Heart left ventricle (tissue), 16 donors: ENCODE results near the gene RRBP1. TPM values are rescaled to one million over a fixed set of nuclear protein-coding genes. Genes with fewer than 3 reads are reported as not detected.

Experiments
- ATAC-seq, 4 donors: fragments of 200-7000 bp; cut with Tn5 transposase; one replicate each; pipeline ENCODE4 v1.9.1; 2020 to 2022; ENCODE audit warnings: moderate library complexity in 4 of 4, mild to moderate bottlenecking in 3 of 4, moderate number of reproducible peaks in 1 of 4
- DNase-seq, 5 donors: peaks; one replicate each; pipeline ENCODE4 v3.0.0-alpha.2; 2020
- H3K27ac ChIP-seq, 12 donors: fragments of 200-600 bp; sonication (generic) in 4 of 12; one replicate each; pipeline versions ENCODE4 v1.5.0 to v1.8.0; 2016 to 2022; ENCODE audit warnings: mild to moderate bottlenecking in 2 of 12
- H3K27me3 ChIP-seq, 9 donors: fragments of 200-600 bp; sonication (generic) in 2 of 9; one replicate each; pipeline versions ENCODE4 v1.5.1 to v1.8.0; 2016 to 2022; ENCODE audit warnings: mild to moderate bottlenecking in 3 of 9
- H3K36me3 ChIP-seq, 9 donors: fragments of 200-600 bp; sonication (generic) in 2 of 9; one replicate each; pipeline versions ENCODE4 v1.5.0 to v1.8.0; 2018 to 2022; ENCODE audit warnings: mild to moderate bottlenecking in 2 of 9
- H3K4me1 ChIP-seq, 12 donors: fragments of 200-600 bp; sonication (generic) in 4 of 12; one replicate each; pipeline versions ENCODE4 v1.5.0 to v1.8.0; 2016 to 2022; ENCODE audit warnings: mild to moderate bottlenecking in 3 of 12
- H3K4me3 ChIP-seq, 12 donors: fragments of 200-600 bp; sonication (generic) in 4 of 12; one replicate each; pipeline versions ENCODE4 v1.5.0 to v1.8.0; 2017 to 2022; ENCODE audit warnings: mild to moderate bottlenecking in 9 of 12, moderate library complexity in 4 of 12
- H3K9me3 ChIP-seq, 12 donors: fragments of 200-600 bp; sonication (generic) in 4 of 12; one replicate each; pipeline versions ENCODE4 v1.5.0 to v1.8.0; 2016 to 2022; ENCODE audit warnings: mild to moderate bottlenecking in 1 of 12
- CTCF ChIP-seq, 12 donors: fragments of 200-600 bp; sonication (generic) in 4 of 12; IDR thresholded peaks; one replicate each; pipeline versions ENCODE4 v1.5.0 to v1.8.0; 2018 to 2022; ENCODE audit warnings: antibody characterized with exemption in 12 of 12, mild to moderate bottlenecking in 5 of 12
- POLR2A ChIP-seq, 2 donors: fragments of 450-650 bp; IDR thresholded peaks; one replicate each; pipeline ENCODE4 v1.6.1; 2017; ENCODE audit warnings: antibody characterized with exemption in 2 of 2, mild to moderate bottlenecking in 2 of 2, moderate library complexity in 2 of 2
- WGBS, 4 donors: extraction: QIAGEN DNeasy Blood & Tissue Kit in 2 of 4; methylation state at CpG; one replicate each; pipeline versions ENCODE4 v1.1.5 to v1.1.7; 2013 to 2018; 5-methylcytosine and 5-hydroxymethylcytosine counted together
- intact Hi-C, 10 donors: fragments of 100-400 bp; cut with DNase I; formaldehyde crosslinking; loops; one replicate each; pipeline versions ENCODE4 v1.11.1 to v1.14.2; 2022
- polyA plus RNA-seq, 2 donors: library from polyadenylated mRNA; stranded (reverse); fragments of 200-250 nt; gene quantifications; one replicate each; pipeline ENCODE4 v1.2.3, GENCODE V29; 2013
- total RNA-seq, 9 donors: library from RNA; depleted of rRNA in 2 of 9; stranded (reverse); fragments of >200 nt in 2 of 9; fragmentation: NEBNext Ultra II Directional in 3 of 9; extraction: Animal tissue kit (Norgen Biotek cat#: 25700) in 3 of 9; gene quantifications; one replicate each; pipeline versions ENCODE4 v1.1.0 to v1.2.4, GENCODE V29; 2016 to 2023
- donor health status: ischemic (EF 13 %, LVEDD 7.1; RV severe dilation, severe dysfunction).
- donor health status: healthy with polysubstance abuse.
- donor health status: DM: no; HTN: yes; CAD: no.
- donor health status: DM: no; HTN: no; CAD: no.
- donor health status: ischemic (EF 25% LVEDD 6.9; RV normal size, moderate dysfunction).
- donor health status: ischemic (EF 25% LVEDD 5.7; RV mildly dilated, moderate dysfunction).
- donor health status: healthy.
- donor health status: DM: yes; HTN: yes; CAD: no.
- donor health status: ischemic (EF 35%, LVEDD 5.7; RV mildly dilated, moderate dysfunction).
- donor health status: nonischemic (EF 11% LVEDD 7.7; RV severe dilation, severe dysfunction).
- donor health status: DM: yes; HTN: yes; CAD: no.
- donor health status: PGD.
- donor health status: ischemic (EF 29% LVEDD 5.4; RV normal size, mild dysfunction).
- donor health status: nonischemic (EF 23%, LVEDD 6.1; RV moderate dilation, normal function).

The RRBP1 gene
- total and polyA plus RNA-seq, 11 donors: 24.9 to 91.3 (median 40.0) TPM

- 65 to 74% (median 69%) methylated on average over 18 to 22 of the region's 22 CpGs for WGBS, 4 donors
- Histone ChIP-seq H3K4me1 (peaks cover 0 to 67% (median 42%) of the 10 kb centered on the region in 12 donors), H3K9me3 (no peaks in the 10 kb centered on the region), H3K27ac (peak overlapping the region in 10 of 12 donors; percentile 17 to 83 (median 44)), H3K4me3 (no peak overlapping the region), H3K36me3 (peaks cover 0 to 74% (median 54%) of the 10 kb centered on the region in 9 donors), H3K27me3 (no peaks in the 10 kb centered on the region)
- no peak for ATAC-seq
- intact Hi-C loops: loop anchor here in 3 of 10 donors (2.0 kb wide), 2 partner anchors 77 to 79 kb away; no protein-coding TSS in a partner anchor
- peak in 3 of 5 donors; percentile 20 to 62 (median 30) for DNase-seq
- TF ChIP-seq POLR2A (IDR thresholded peaks at IDR 0.05): no peak
- no peak for TF ChIP-seq CTCF (IDR thresholded peaks at IDR 0.05)
Observed at GRCh38 chr20:17615645-17616479, 66.2 kb downstream of the RRBP1 start.

- 50 to 60% (median 52%) methylated on average over 22 to 32 of the region's 32 CpGs for WGBS, 4 donors
- Histone ChIP-seq H3K4me3 (no peak overlapping the region), H3K36me3 (peaks cover 0 to 72% (median 54%) of the 10 kb centered on the region in 9 donors), H3K27ac (peak overlapping the region in 11 of 12 donors; percentile 4 to 83 (median 44)), H3K4me1 (peaks cover 0 to 75% (median 48%) of the 10 kb centered on the region in 12 donors), H3K27me3 (no peaks in the 10 kb centered on the region), H3K9me3 (no peaks in the 10 kb centered on the region)
- intact Hi-C loops: loop anchor here in 6 of 10 donors (5.0 kb wide), 1 partner anchor 43 kb away; the partner anchor contains the start of gene DSTN (in 6 of the 6)
- DNase-seq (peak in 2 of 5 donors; percentile 41 to 59), ATAC-seq (peak in 2 of 4 donors; percentile 1 to 2)
- no peak for TF ChIP-seq POLR2A (IDR thresholded peaks at IDR 0.05)
- TF ChIP-seq CTCF (IDR thresholded peaks at IDR 0.05): no peak
Observed at GRCh38 chr20:17614812-17615644, 67.0 kb downstream of the RRBP1 start.

GRCh38 chr20:17614176-17614811 lies 67.7 kb downstream of the RRBP1 start:
- WGBS, 4 donors: 37 to 65% (median 46%) methylated on average over 10 to 20 of the region's 20 CpGs
- no peak overlapping the region for H3K4me3 ChIP-seq

More at GRCh38 chr20:17614176-17614811, 67.7 kb downstream of the RRBP1 start:
- ATAC-seq: peak; percentile 10 to 65 (median 52)
- Histone ChIP-seq H3K4me1 (peaks cover 0 to 80% (median 50%) of the 10 kb centered on the region in 12 donors), H3K27ac (peak overlapping the region in 11 of 12 donors; percentile 17 to 83 (median 44)), H3K36me3 (peaks cover 0 to 72% (median 53%) of the 10 kb centered on the region in 9 donors), H3K27me3 (no peaks in the 10 kb centered on the region), H3K9me3 (no peaks in the 10 kb centered on the region)
- DNase-seq: peak; percentile 79 to 90 (median 85)
- intact Hi-C loops: loop anchor here in 6 of 10 donors (5.0 kb wide), 1 partner anchor 42 kb away; the partner anchor contains the start of gene DSTN (in 6 of the 6)
- TF ChIP-seq POLR2A (IDR thresholded peaks at IDR 0.05) (no peak), CTCF (IDR thresholded peaks at IDR 0.05) (no peak)
